ENCODE results near the gene EQTN. TPM values are rescaled to one million over a fixed set of nuclear protein-coding genes. Genes with fewer than 3 reads are reported as not detected.

The EQTN gene
- total RNA-seq, 6 experiments from 2014 or later, result not detected

- Histone ChIP-seq H3K4me3 (no peak overlapping the region), H3K36me3 (no peaks in the 10 kb centered on the region), H3K9me3 (no peaks in the 10 kb centered on the region), H3K4me1 (no peaks in the 10 kb centered on the region), H3K27me3 (no peaks in the 10 kb centered on the region), H3K27ac (no peak overlapping the region)
- no peak for ATAC-seq
- no peak for DNase-seq
- intact Hi-C loops (cut with DNase I), result no loop called here
- no peak for TF ChIP-seq CTCF (IDR thresholded peaks at IDR 0.05)
- TF ChIP-seq POLR2A (IDR thresholded peaks at IDR 0.05), result no peak
- 74% methylated on average over 2 of the region's 2 CpGs for WGBS (ENCODE audit: insufficient coverage, low coverage, low lambda C conversion rate, missing lambda C conversion rate)
Measured at GRCh38 chr9:27311184-27311583, 14.2 kb upstream of the EQTN start.

- TF ChIP-seq CTCF (IDR thresholded peaks at IDR 0.05), result no peak
- TF ChIP-seq POLR2A (IDR thresholded peaks at IDR 0.05), result no peak
- DNase-seq (no peak), ATAC-seq (no peak)
- WGBS (ENCODE audit: insufficient coverage, low coverage, low lambda C conversion rate, missing lambda C conversion rate), result 58% methylated on average over 2 of the region's 2 CpGs
- Histone ChIP-seq H3K9me3 (no peaks in the 10 kb centered on the region), H3K36me3 (no peaks in the 10 kb centered on the region), H3K27me3 (no peaks in the 10 kb centered on the region), H3K27ac (no peak overlapping the region), H3K4me3 (no peak overlapping the region), H3K4me1 (no peaks in the 10 kb centered on the region)
- intact Hi-C loops (cut with DNase I), result no loop called here
Measured at GRCh38 chr9:27310582-27310981, 13.6 kb upstream of the EQTN start.

- no peak overlapping the region for H3K4me3 ChIP-seq
- ATAC-seq, result no peak
- no peak for TF ChIP-seq CTCF (IDR thresholded peaks at IDR 0.05)
- TF ChIP-seq POLR2A (IDR thresholded peaks at IDR 0.05), result no peak
- H3K4me1 ChIP-seq, result no peaks in the 10 kb centered on the region
- no peaks in the 10 kb centered on the region for H3K36me3 ChIP-seq
- no peak for DNase-seq
- intact Hi-C loops (cut with DNase I), result no loop called here
- H3K9me3 ChIP-seq, result no peaks in the 10 kb centered on the region
- H3K27ac ChIP-seq, result no peak overlapping the region
- 68% methylated on average over 4 of the region's 4 CpGs for WGBS (ENCODE audit: insufficient coverage, low coverage, low lambda C conversion rate, missing lambda C conversion rate)
- no peaks in the 10 kb centered on the region for H3K27me3 ChIP-seq
Measured at GRCh38 chr9:27308691-27309390, 11.9 kb upstream of the EQTN start.

- WGBS (ENCODE audit: insufficient coverage, low coverage, low lambda C conversion rate, missing lambda C conversion rate), result 54% methylated on average over 1 of the region's 1 CpG
- TF ChIP-seq CTCF (IDR thresholded peaks at IDR 0.05) (no peak), POLR2A (IDR thresholded peaks at IDR 0.05) (no peak)
- no peaks in the 10 kb centered on the region for H3K27me3 ChIP-seq
- no peak overlapping the region for H3K4me3 ChIP-seq
- H3K4me1 ChIP-seq, result no peaks in the 10 kb centered on the region
- no peaks in the 10 kb centered on the region for H3K36me3 ChIP-seq
- DNase-seq (no peak), ATAC-seq (no peak)
- intact Hi-C loops (cut with DNase I), result no loop called here
- H3K27ac ChIP-seq, result no peak overlapping the region
- H3K9me3 ChIP-seq, result no peaks in the 10 kb centered on the region
Measured at GRCh38 chr9:27304521-27304920, 7.6 kb upstream of the EQTN start.

Data from right lobe of liver (tissue), 6 donors.